ENCODE measurements around the gene ING4.

Gene ING4

GRCh38 chr12:6664902-6665301 is 2.0 kb upstream of the ING4 start:
- TF ChIP-seq CTCF (IDR thresholded peaks at IDR 0.05; ENCODE audit: insufficient read depth, low read length): no peak
- no peak for TF ChIP-seq SPI1 (IDR thresholded peaks at IDR 0.05; ENCODE audit: borderline replicate concordance, low read depth)
- no peak for TF ChIP-seq GABPA (IDR thresholded peaks at IDR 0.05; ENCODE audit: low read depth)
- no peak for TF ChIP-seq POLR2AphosphoS5 (IDR thresholded peaks at IDR 0.05; ENCODE audit: low read depth)
- peak in 1 of 2 experiments; percentile 28 for DNase-seq (ENCODE audit: low read depth in 1 of 2, low spot score in 1 of 2)
- peak overlapping the region; percentile 83 for H3K27ac ChIP-seq (replicated peaks)
- no peaks in the 10 kb centered on the region for H3K27me3 ChIP-seq (ENCODE audit: insufficient read depth, poor library complexity, severe bottlenecking)
- H3K4me3 ChIP-seq (replicated peaks; ENCODE audit: insufficient read depth, low read length): no peak overlapping the region

GRCh38 chr12:6662602-6662905 is 365 bp downstream of the ING4 start:
- TF ChIP-seq REST (IDR thresholded peaks at IDR 0.05; ENCODE audit: insufficient replicate concordance, low read depth) (no peak), GABPA (IDR thresholded peaks at IDR 0.05; ENCODE audit: low read depth) (no peak), SPI1 (IDR thresholded peaks at IDR 0.05; ENCODE audit: borderline replicate concordance, low read depth) (no peak), POLR2AphosphoS5 (IDR thresholded peaks at IDR 0.05; ENCODE audit: low read depth) (no peak), CTCF (IDR thresholded peaks at IDR 0.05; ENCODE audit: insufficient read depth, low read length) (no peak)
- H3K27ac ChIP-seq (replicated peaks): peak overlapping the region; percentile 64
- H3K27me3 ChIP-seq (ENCODE audit: insufficient read depth, poor library complexity, severe bottlenecking): no peaks in the 10 kb centered on the region
- DNase-seq (ENCODE audit: low read depth in 1 of 2, low spot score in 1 of 2): no peak
- H3K4me3 ChIP-seq (replicated peaks; ENCODE audit: insufficient read depth, low read length): peak overlapping the region; percentile 70

- no peak for DNase-seq (ENCODE audit: low read depth in 1 of 2, low spot score in 1 of 2)
- no peaks in the 10 kb centered on the region for H3K27me3 ChIP-seq (ENCODE audit: insufficient read depth, poor library complexity, severe bottlenecking)
- no peak overlapping the region for H3K4me3 ChIP-seq (replicated peaks; ENCODE audit: insufficient read depth, low read length)
- H3K27ac ChIP-seq (replicated peaks): no peak overlapping the region
- no peak for TF ChIP-seq SPI1 (IDR thresholded peaks at IDR 0.05; ENCODE audit: borderline replicate concordance, low read depth)
- TF ChIP-seq CTCF (IDR thresholded peaks at IDR 0.05; ENCODE audit: insufficient read depth, low read length): no peak
- TF ChIP-seq POLR2AphosphoS5 (IDR thresholded peaks at IDR 0.05; ENCODE audit: low read depth): no peak
- TF ChIP-seq REST (IDR thresholded peaks at IDR 0.05; ENCODE audit: insufficient replicate concordance, low read depth): no peak
- TF ChIP-seq GABPA (IDR thresholded peaks at IDR 0.05; ENCODE audit: low read depth): no peak
These were observed 8.9 kb downstream of the ING4 start for GRCh38 chr12:6653987-6654386.

- TF ChIP-seq GABPA (IDR thresholded peaks at IDR 0.05; ENCODE audit: low read depth) (no peak), CTCF (IDR thresholded peaks at IDR 0.05; ENCODE audit: insufficient read depth, low read length) (no peak), REST (IDR thresholded peaks at IDR 0.05; ENCODE audit: insufficient replicate concordance, low read depth) (no peak), POLR2AphosphoS5 (IDR thresholded peaks at IDR 0.05; ENCODE audit: low read depth) (no peak), SPI1 (IDR thresholded peaks at IDR 0.05; ENCODE audit: borderline replicate concordance, low read depth) (no peak)
These were observed 9.6 kb downstream of the ING4 start for GRCh38 chr12:6653342-6653741.

More at GRCh38 chr12:6653342-6653741, 9.6 kb downstream of the ING4 start:
- no peak overlapping the region for H3K27ac ChIP-seq (replicated peaks)
- H3K4me3 ChIP-seq (replicated peaks; ENCODE audit: insufficient read depth, low read length): no peak overlapping the region
- no peak for DNase-seq (ENCODE audit: low read depth in 1 of 2, low spot score in 1 of 2)
- H3K27me3 ChIP-seq (ENCODE audit: insufficient read depth, poor library complexity, severe bottlenecking): no peaks in the 10 kb centered on the region

Data from HL-60 (cell line).